ENCODE measurements around the gene CDKN2AIPNL.
A peak's percentile ranks its signal among the peaks of the same experiment; 100 is the strongest.

The CDKN2AIPNL gene

DNA sequence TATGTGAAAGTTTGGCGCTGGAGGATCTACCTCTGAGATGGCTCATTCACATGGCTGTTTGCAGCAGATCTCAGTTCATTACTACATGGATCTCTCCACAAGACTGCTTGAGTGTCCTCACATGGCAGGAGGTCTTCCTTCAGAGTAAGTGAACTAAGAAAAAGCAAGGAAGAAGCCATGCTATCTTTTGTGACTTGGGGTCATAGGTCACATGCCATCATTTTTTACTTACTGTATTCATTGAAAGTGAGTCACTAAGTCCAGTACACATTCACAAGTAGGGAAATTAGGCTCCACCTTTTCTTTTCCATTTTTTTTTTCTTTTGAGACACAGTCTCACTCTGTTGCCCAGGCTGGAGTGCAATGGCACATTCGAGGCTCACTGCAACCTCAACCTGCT lies 8.7 kb upstream of the CDKN2AIPNL start:
- TF ChIP-seq, protein P1, sequence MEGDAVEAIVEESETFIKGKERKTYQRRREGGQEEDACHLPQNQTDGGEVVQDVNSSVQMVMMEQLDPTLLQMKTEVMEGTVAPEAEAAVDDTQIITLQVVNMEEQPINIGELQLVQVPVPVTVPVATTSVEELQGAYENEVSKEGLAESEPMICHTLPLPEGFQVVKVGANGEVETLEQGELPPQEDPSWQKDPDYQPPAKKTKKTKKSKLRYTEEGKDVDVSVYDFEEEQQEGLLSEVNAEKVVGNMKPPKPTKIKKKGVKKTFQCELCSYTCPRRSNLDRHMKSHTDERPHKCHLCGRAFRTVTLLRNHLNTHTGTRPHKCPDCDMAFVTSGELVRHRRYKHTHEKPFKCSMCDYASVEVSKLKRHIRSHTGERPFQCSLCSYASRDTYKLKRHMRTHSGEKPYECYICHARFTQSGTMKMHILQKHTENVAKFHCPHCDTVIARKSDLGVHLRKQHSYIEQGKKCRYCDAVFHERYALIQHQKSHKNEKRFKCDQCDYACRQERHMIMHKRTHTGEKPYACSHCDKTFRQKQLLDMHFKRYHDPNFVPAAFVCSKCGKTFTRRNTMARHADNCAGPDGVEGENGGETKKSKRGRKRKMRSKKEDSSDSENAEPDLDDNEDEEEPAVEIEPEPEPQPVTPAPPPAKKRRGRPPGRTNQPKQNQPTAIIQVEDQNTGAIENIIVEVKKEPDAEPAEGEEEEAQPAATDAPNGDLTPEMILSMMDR (IDR thresholded peaks at IDR 0.05; ENCODE audit: borderline replicate concordance, insufficient read depth, low read depth, low read length) = no peak
- no peak overlapping the region for H3K4me3 ChIP-seq (ENCODE audit: low read depth, low read length)

DNA sequence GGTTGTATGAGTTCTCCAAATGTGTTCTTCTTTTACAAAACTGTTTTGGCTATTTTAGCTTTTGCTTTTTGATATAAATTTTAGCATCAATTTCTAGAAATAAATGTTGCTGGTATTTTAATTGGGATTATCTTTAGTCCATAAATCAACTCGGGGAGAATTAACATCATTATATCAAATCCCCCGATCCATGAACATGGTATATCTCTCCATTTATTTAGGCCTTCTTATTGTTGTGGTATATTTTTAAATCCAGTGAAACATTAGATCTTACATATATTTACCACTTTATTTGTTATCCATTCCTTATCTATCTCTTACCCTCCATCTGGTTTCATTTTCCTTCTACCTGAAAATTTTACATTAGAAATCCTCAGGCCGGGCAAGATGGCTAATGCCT lies 7.3 kb upstream of the CDKN2AIPNL start:
- no peak overlapping the region for H3K4me3 ChIP-seq (ENCODE audit: low read depth, low read length)
- TF ChIP-seq, protein P1 (IDR thresholded peaks at IDR 0.05; ENCODE audit: borderline replicate concordance, insufficient read depth, low read depth, low read length) = no peak

DNA sequence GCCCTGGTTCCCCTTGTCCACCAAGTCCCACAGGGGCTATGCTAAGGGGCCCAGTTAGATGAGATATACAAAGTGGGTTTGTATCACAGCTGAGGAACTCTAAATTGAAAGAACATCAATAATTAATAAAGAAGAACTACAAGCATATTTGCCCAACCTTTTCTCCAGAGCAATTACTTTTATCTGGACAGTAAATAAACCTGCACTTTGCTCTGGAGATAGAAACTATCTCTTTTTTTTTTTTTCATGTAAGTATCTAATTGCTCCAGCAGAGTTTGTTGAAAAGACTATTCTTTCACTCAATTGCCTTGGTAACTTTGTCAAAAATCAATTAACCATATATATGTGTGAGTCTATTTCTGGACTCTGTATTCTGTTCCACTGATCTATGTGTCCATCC lies 6.0 kb upstream of the CDKN2AIPNL start:
- TF ChIP-seq, protein P1 (IDR thresholded peaks at IDR 0.05; ENCODE audit: borderline replicate concordance, insufficient read depth, low read depth, low read length) = no peak
- H3K4me3 ChIP-seq (ENCODE audit: low read depth, low read length) = no peak overlapping the region

DNA sequence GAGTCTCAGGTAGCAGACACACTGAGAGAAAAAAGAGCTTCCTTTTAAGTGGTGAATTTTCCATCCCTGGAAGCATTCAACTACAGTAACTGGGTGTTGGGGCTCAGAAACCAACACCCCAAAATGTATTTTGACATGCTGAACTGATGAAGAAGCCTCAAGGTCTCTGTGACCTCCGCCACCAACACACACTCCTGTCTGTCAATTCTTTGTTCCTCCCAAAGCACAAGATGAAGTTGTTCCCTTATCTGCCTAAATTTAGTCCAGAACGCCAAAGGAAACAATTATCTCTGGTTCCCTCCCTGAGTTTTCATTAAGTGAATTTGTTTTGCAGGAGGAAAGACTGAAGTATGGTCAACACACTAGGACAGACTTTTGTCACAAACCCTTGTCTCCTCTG lies 1.4 kb upstream of the CDKN2AIPNL start:
- TF ChIP-seq, protein P1 (IDR thresholded peaks at IDR 0.05; ENCODE audit: borderline replicate concordance, insufficient read depth, low read depth, low read length) = no peak
- H3K4me3 ChIP-seq (ENCODE audit: low read depth, low read length) = no peak overlapping the region

DNA sequence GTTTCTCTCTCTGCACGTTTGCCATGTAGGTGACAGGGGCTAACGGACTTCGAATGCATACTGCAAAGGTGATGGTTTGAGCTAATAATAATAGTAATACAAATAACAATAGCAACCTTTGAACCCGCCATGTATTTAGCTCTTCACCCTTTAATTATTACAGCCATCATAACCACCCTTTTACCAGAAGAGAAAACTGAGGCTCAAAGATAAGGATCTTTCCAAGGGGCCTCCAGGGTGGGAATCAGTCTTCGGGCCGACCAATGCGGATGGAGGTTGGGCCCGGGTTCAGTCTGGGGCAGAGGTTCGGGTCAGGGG lies 494 bp downstream of the CDKN2AIPNL start:
- peak overlapping the region; percentile 94 for H3K4me3 ChIP-seq (ENCODE audit: low read depth, low read length)
- TF ChIP-seq, protein P1 (IDR thresholded peaks at IDR 0.05; ENCODE audit: borderline replicate concordance, insufficient read depth, low read depth, low read length) = no peak

DNA sequence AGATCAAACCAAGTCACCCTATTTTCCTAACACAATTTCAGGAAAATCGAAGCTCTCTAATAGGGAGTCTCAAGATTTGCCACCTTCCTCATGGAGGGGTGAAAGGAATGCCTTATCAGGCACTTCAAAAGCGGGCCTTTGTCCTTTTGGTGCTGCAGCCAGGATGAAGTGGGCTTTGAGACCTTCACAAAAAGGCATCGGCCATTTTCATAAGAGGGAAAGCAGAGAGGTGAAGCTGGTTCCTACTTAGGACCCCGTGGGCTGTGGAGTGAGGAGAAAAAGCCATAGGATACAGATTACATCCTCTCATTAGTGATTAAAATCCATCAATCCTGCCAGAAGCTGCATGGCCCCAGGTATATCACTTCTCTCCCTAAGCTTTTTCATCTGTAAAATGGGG lies 859 bp downstream of the CDKN2AIPNL start:
- H3K4me3 ChIP-seq (ENCODE audit: low read depth, low read length) = peak overlapping the region; percentile 94
- TF ChIP-seq, protein P1 (IDR thresholded peaks at IDR 0.05; ENCODE audit: borderline replicate concordance, insufficient read depth, low read depth, low read length) = no peak

DNA sequence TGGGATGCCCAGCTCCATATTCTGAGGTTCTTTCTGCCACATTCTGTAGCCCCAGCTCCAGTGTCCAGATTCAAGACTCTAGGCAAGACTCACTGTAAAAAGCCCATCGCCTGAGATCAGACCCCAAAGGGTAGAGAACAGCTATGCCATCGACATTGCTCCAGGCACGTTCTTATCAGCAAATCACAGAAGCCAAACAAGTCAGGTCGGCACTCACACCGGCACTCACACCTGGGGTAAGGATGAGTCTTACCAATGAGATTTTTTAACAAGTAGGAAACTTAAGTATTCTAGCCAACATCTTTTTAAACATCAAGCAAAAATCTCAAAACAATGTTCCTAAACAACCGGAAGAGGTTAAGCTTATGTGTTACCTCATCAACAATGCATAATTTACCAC lies 2.4 kb downstream of the CDKN2AIPNL start:
- H3K4me3 ChIP-seq (ENCODE audit: low read depth, low read length) = no peak overlapping the region
- TF ChIP-seq, protein P1 (IDR thresholded peaks at IDR 0.05; ENCODE audit: borderline replicate concordance, insufficient read depth, low read depth, low read length) = no peak

All from GM12875 (cell line).